HG03095 (cell line): ENCODE measurements around the gene COLEC11.

Experiments used
- ATAC-seq: cut with Tn5 transposase; IDR thresholded peaks from one replicate; pipeline ENCODE4 v1.9.1; 2021; ENCODE audit warnings: moderate library complexity; ENCODE audit not compliant: unreplicated experiment

COLEC11 gene

GRCh38 chr2:3637311-3637675, 42.4 kb downstream of the COLEC11 start:
- ATAC-seq = no peak

DNA sequence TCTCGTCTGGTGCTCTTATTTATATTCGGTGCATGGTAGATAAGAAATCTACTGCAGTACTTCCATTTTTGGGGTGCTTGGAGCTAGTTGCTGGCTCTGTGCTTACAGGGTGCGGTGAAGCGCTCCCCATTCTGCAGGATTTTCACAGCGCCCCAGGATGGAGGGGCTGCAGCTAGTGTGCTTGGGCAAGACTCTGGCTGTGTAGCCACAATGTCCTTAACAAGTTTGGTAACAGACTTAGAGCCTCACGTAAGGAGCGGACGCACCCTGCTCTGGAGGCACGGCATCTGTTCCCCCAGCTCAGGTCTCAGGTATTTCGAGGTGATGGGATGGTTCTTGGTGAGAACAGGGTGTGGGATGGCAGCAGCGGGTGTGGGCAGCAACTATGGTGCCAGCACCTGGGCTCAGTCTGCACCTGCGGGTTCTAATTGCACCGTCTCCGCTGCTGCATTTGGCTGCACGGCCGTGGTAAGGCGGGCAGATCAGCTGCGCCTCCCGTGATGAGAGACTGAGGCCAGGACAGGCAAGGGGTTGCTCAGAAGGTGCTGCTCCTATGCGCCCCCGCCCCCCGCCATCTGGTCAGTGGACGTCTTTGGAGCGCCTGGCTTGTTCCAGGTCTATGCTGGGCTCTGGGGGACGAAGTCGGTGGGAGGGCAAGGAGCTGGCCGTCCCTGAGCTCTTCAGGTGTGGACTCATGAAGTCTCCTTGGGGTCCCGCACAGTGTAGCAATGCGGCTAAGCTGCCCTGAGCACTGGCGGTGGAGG, 43.0 kb downstream of the COLEC11 start:
- ATAC-seq = no peak

DNA sequence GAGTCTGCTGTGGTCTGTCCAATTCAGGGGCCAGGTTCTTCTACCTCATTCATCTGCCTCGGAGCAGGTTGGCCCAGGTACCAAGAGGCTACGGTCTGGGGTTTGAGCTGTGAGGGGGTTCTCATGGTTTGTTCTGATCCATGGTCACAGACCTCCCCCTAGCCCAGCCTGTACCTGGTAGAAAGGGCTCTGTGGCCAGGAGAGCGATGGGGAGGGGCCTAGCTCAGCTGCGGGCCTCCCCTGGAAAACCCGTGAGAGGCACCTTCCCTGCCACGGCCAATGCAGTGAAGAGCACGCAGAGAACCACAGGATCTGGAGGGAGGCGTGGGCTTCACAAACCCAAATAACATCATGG, 43.5 kb downstream of the COLEC11 start:
- no peak for ATAC-seq

GRCh38 chr2:3639015-3639630, 44.2 kb downstream of the COLEC11 start:
- ATAC-seq = no peak

- no peak for ATAC-seq
Observed at GRCh38 chr2:3639653-3640052, 44.7 kb downstream of the COLEC11 start.

DNA sequence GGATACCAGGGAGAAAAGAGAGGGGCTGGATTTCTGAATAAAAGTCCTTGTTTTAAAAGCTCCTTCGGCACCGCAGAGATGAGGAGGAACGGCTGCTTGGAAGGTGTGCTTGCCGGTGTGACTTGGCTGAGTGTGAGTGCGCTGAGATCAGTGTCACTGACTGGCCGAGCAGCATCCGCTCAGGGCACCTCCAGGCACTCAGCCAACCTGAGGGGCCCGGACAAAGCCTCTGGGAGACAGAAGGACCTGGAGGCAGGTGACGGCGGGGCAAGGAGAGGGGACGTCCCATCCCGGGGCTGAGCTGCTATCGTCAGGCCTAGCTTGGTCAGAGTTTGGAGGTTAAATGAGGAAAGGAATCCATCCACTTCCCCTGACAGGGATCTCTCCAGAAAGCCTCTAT, 46.3 kb downstream of the COLEC11 start:
- ATAC-seq = no peak

DNA sequence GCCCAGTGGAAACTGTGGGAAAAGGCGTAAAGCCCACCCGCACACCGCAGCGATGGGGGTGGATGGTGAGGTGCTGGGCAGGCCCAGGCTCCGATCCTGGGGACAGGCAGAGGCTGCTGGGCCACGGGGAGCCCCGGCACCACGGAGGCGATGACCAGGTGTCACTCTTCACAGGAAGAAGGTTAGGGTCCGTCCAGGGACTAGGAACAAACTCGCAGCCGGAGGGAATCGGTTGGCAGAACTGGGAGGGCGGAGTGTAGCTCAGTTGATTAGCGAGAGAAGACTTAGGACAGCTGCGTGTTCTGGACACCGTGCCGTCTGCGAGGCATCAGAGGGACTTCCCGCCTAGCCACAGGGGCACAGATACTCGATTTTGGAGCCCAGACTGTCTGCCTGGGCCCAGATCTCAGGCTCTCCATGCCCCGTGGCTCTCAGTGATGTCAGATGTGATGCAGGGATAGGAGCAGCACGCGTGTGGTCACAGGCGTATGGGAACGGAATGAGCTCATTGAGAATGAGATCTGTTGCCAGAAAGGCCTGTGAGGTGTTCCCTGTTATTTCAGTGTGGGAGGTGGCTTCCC, 47.0 kb downstream of the COLEC11 start:
- ATAC-seq = no peak

GRCh38 chr2:3642521-3643215, 47.8 kb downstream of the COLEC11 start:
- ATAC-seq = no peak

- no peak for ATAC-seq
Observed at GRCh38 chr2:3643371-3644245, 48.7 kb downstream of the COLEC11 start.

DNA sequence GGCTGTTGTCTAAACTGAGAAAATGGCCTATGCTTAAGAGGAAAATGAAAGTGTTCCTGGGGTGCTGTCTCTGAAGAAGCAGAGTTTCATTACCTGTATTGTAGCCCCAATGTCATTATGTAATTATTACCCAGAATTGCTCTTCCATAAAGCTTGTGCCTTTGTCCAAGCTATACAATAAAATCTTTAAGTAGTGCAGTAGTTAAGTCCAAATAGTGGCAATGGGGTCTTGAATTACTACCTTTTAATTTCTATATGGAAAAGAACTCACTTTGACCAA, 49.3 kb downstream of the COLEC11 start:
- ATAC-seq = peak; percentile 75

DNA sequence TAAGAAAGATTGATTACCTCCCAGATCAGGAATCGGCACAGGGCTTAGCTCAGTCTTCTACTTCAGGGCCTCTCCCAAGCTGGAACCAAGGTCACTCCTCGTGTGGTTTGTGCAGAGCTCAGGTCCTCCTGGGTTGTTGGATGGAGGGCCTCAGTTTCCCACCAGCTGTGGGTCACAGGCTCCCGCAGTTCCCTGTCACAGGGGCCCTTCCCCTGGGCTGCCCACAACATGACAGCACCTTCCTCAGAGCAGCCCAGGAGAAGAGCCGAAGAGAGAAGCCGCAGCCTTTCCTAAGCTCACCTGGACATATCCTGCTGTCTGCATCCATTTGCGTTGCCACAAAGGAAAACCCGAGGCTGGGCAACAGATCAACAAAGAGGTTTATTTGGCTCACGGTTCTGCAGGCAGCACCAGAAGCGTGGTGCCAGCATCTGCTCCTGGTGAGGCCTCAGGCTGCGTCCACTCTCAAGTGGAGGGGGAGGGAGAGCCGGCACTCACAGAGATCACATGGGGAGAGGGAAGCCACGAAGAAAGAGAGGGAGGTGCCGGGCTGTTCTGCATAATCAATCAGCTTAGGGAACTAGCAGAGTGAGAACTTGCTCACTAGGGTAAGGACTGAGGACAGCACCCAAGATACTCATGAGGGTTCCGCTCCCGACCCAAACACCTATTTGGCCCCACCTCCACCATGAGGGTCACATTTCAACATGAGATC, 50.1 kb downstream of the COLEC11 start:
- no peak for ATAC-seq

GRCh38 chr2:3645745-3646389, 51.0 kb downstream of the COLEC11 start:
- ATAC-seq = no peak

DNA sequence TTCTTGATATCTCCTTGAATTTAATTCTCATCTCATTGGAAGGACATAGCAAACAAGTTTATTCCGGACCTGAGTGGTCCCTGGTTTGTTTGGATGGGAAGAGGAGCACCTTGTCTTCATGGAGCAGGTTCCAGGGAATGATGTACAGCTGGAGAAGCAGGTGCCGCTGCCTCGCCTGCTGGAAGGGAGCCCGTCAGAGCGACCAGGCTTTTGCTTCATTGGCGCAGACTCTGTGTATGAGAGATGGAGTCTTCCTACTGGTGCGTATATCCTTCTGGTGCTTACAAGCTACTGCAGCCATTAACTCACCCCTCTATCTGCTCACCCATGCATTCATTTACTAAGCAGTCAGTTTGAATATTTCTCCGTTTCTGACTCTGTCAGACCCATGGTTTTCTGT, 51.5 kb downstream of the COLEC11 start:
- no peak for ATAC-seq

GRCh38 chr2:3647246-3647645, 52.3 kb downstream of the COLEC11 start:
- no peak for ATAC-seq

- no peak for ATAC-seq
Observed at GRCh38 chr2:3647831-3648651, 53.1 kb downstream of the COLEC11 start.

GRCh38 chr2:3648652-3649177, 53.8 kb downstream of the COLEC11 start:
- no peak for ATAC-seq

- ATAC-seq = no peak
Observed at GRCh38 chr2:3649581-3649980, 54.7 kb downstream of the COLEC11 start.

DNA sequence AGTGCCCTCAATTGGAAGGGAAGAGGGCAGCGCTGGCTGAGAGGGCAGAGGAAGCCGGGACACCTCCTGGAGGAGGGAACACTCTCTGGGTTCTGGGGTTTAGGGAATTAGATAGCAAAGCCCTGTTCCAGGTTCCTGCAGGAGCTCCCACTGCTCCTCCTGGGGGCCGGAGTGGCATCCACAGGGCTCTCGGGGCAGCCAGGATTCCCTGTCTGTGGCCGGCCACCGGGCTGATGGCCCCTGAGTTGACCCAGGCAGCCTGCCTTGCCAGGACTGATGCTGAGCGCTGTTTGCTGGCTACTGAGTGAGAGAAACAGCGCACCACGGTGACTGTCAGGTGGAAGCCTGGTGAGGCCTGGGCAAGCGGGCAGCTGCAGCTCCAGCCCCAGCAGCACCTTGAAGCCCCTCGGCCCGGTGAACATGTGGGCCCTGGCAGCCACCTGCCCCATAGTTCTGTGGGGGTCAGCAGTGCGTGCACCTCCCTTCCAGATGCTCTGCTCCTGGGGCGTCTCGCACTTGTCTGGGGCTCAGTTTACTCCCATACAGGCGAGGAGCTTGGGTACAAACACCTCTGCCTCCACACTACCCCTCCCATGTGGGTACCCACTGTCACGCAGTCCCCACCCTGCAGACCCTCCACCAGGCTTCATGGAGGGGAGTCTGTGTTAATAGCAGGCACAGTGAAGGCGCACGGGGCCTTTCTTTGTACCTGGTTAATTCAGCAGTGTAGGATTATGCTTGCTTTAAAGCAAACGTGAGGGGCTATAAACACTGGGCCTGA, 55.4 kb downstream of the COLEC11 start:
- ATAC-seq = no peak
